HEK293 (cell line): Measurements from ENCODE around the gene EVA1C.

ENCODE experiments used
- CTCF ChIA-PET: fragments of 350-600 bp; formaldehyde crosslinking; extraction: SDS; loops from one replicate; lab custom pipeline; 2021; ENCODE audit warnings: antibody characterized with exemption; lab: Yijun Ruan, JAX
- POLR2A ChIA-PET: fragments of 300-600 bp; formaldehyde crosslinking; extraction: SDS; loops from one replicate; lab custom pipeline; 2020; ENCODE audit warnings: antibody characterized with exemption, inconsistent platforms; lab: Yijun Ruan, JAX
- H3K27ac ChIP-seq: fragments of 200-500 bp; sonication (Bioruptor generic); 2 replicates; pipeline ENCODE4 v1.5.1; 2014; ENCODE audit warnings: low read depth, low read length, control low read depth, inconsistent platforms; ENCODE audit errors: extremely low read depth
- H3K36me3 ChIP-seq, 2 experiments: fragments of 200-500 bp in 1 of 2; sonication (Bioruptor generic) in 1 of 2; 1 replicate in 1 of 2; 2 replicates in 1 of 2; pipeline ENCODE4 v1.5.1; 2014 to 2017; ENCODE audit warnings: inconsistent platforms in 2 of 2, low read length in 2 of 2; ENCODE audit not compliant: control insufficient read depth in 2 of 2, insufficient read depth in 1 of 2
- H3K4me1 ChIP-seq: fragments of 200-500 bp; sonication (Bioruptor generic); 2 replicates; pipeline ENCODE4 v1.5.1; 2014; ENCODE audit warnings: mild to moderate bottlenecking, low read length, inconsistent platforms; ENCODE audit not compliant: control insufficient read depth, insufficient read depth
- H3K4me3 ChIP-seq: 2 replicates; pipeline ENCODE4 v1.5.1; 2011; ENCODE audit warnings: low read depth, mild to moderate bottlenecking, control low read depth, low read length, moderate library complexity
- H3K9me3 ChIP-seq: fragments of 200-500 bp; sonication (Bioruptor generic); 2 replicates; pipeline ENCODE4 v1.5.1; 2014; ENCODE audit warnings: low read depth, low read length, inconsistent platforms; ENCODE audit not compliant: control insufficient read depth, insufficient read depth
- EGR2 ChIP-seq: fragments of 450-650 bp; formaldehyde crosslinking; IDR thresholded peaks from 2 replicates; pipeline ENCODE4 v1.5.1; 2016; ENCODE audit warnings: low read depth, missing biosample characterization, missing genetic modification characterization
- ZBTB17 ChIP-seq: fragments of 450-650 bp; formaldehyde crosslinking; IDR thresholded peaks from 2 replicates; pipeline ENCODE4 v1.5.1; 2016; ENCODE audit warnings: missing biosample characterization, missing genetic modification characterization
- ZFHX2 ChIP-seq: fragments of 450-650 bp; formaldehyde crosslinking; conservative IDR thresholded peaks from 2 replicates; pipeline ENCODE4 v1.5.1; 2016; ENCODE audit warnings: missing biosample characterization, missing genetic modification characterization
- ZNF114 ChIP-seq: fragments of 450-650 bp; formaldehyde crosslinking; IDR thresholded peaks from 2 replicates; pipeline ENCODE4 v1.5.0; 2017; ENCODE audit warnings: missing biosample characterization, missing genetic modification characterization
- ZNF146 ChIP-seq: fragments of 450-650 bp; formaldehyde crosslinking; IDR thresholded peaks from 2 replicates; pipeline ENCODE4 v1.5.1; 2016; ENCODE audit warnings: missing biosample characterization, missing genetic modification characterization
- ZNF239 ChIP-seq: fragments of 450-650 bp; formaldehyde crosslinking; IDR thresholded peaks from 2 replicates; pipeline ENCODE4 v1.5.1; 2016; ENCODE audit warnings: missing biosample characterization, missing genetic modification characterization
- ZNF324 ChIP-seq: fragments of 450-650 bp; formaldehyde crosslinking; IDR thresholded peaks from 2 replicates; pipeline ENCODE4 v1.5.1; 2016; ENCODE audit warnings: missing biosample characterization, missing genetic modification characterization
- ZNF544 ChIP-seq: fragments of 450-650 bp; formaldehyde crosslinking; IDR thresholded peaks from 2 replicates; pipeline ENCODE4 v1.5.0; 2017; ENCODE audit warnings: missing biosample characterization, missing genetic modification characterization
- ZNF548 ChIP-seq: fragments of 450-650 bp; formaldehyde crosslinking; IDR thresholded peaks from 2 replicates; pipeline ENCODE4 v1.5.1; 2016; ENCODE audit warnings: missing biosample characterization, missing genetic modification characterization
- ZNF623 ChIP-seq: fragments of 450-650 bp; formaldehyde crosslinking; IDR thresholded peaks from 2 replicates; pipeline ENCODE4 v1.5.1; 2016; ENCODE audit warnings: missing biosample characterization, missing genetic modification characterization
- ZNF626 ChIP-seq: fragments of 450-650 bp; sonication (Bioruptor Pico); formaldehyde crosslinking; IDR thresholded peaks from 2 replicates; pipeline ENCODE4 v1.5.1; 2018; ENCODE audit warnings: missing biosample characterization, missing genetic modification characterization, inconsistent platforms
- ZNF629 ChIP-seq: fragments of 450-650 bp; formaldehyde crosslinking; IDR thresholded peaks from 2 replicates; pipeline ENCODE4 v1.5.1; 2017; ENCODE audit warnings: missing biosample characterization, missing genetic modification characterization
- ZNF785 ChIP-seq: fragments of 450-650 bp; formaldehyde crosslinking; IDR thresholded peaks from 2 replicates; pipeline ENCODE4 v1.5.1; 2016; ENCODE audit warnings: missing biosample characterization, missing genetic modification characterization
- ZNF791 ChIP-seq: fragments of 450-650 bp; formaldehyde crosslinking; IDR thresholded peaks from 2 replicates; pipeline ENCODE4 v1.5.1; 2016; ENCODE audit warnings: missing biosample characterization, missing genetic modification characterization
- ZNF837 ChIP-seq: fragments of 450-650 bp; formaldehyde crosslinking; IDR thresholded peaks from 2 replicates; pipeline ENCODE4 v1.5.1; 2016; ENCODE audit warnings: missing biosample characterization, missing genetic modification characterization
- TF ChIP-seq, protein P1 (sequence below): fragments of 450-650 bp; formaldehyde crosslinking; conservative IDR thresholded peaks from 2 replicates; pipeline ENCODE4 v1.5.1; 2016; ENCODE audit warnings: low read depth, missing biosample characterization, missing genetic modification characterization
- TF ChIP-seq, protein P2 (sequence below): fragments of 450-650 bp; formaldehyde crosslinking; IDR thresholded peaks from 2 replicates; pipeline ENCODE4 v1.5.1; 2016; ENCODE audit warnings: missing biosample characterization, missing genetic modification characterization
- TF ChIP-seq, protein P3 (sequence below): fragments of 450-650 bp; formaldehyde crosslinking; IDR thresholded peaks from 2 replicates; pipeline ENCODE4 v1.5.1; 2016; ENCODE audit warnings: missing biosample characterization, missing genetic modification characterization
- TF ChIP-seq, protein P4 (sequence below): fragments of 450-650 bp; formaldehyde crosslinking; IDR thresholded peaks from 2 replicates; pipeline ENCODE4 v1.5.1; 2016; ENCODE audit warnings: missing biosample characterization, missing genetic modification characterization

EVA1C gene

DNA sequence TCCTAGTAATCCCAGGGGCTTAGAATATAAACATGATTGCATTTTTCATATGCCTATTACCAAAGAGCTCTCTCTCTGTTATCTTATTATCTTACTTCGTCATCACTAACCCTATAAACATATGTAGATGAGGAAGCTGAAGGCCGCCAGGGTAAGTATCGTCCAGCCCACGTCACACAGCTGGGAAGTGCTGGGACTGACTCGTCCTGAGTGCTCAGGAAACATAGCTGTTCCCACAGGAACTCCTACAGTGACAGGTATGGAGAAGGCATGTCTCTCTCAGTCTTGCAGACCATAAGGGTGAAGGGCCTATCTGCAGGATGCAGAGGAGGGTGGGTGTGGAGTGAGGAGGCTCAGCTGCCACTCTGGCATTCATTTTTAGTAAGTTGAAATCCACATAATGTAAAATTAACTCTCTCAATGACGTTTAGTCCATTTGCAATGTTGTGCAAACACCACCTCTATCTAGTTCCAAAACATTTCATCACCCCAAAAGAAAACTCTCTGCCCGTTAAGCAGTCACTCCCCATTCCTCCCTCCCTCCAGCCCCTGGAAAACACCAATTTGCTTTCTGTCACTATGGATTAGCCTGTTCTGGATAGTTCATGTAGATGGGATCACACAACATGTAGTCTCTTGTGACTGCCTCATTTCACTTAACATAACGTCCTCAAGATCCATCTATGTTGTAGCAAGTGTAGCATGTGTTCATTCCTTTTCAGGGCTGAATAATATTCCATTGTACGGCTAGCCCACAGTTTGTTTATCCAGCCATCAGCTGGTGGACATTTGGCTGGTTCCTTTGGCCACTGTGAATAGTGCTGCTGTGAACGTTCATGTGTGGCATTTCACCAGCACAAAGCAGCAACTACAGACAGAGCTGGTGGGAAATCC, 104.5 kb downstream of the EVA1C start:
- Histone ChIP-seq H3K36me3 (no peaks in the 10 kb centered on the region), H3K4me1 (no peaks in the 10 kb centered on the region), H3K4me3 (no peak overlapping the region), H3K27ac (no peak overlapping the region), H3K9me3 (no peaks in the 10 kb centered on the region)
- TF ChIP-seq ZNF114 (tag by site-specific recombination) (no peak), ZNF548 (tag by site-specific recombination) (peak; percentile 23; the same call in 1 of the 2 replicates), ZNF146 (tag by site-specific recombination) (peak; percentile 100), ZNF239 (no peak), ZFHX2 (tag by site-specific recombination) (0 out of 2 replicates have a peak, but pooled peaks have one; percentile 10), ZNF544 (tag by site-specific recombination) (no peak), ZNF324 (no peak), ZNF626 (tag by site-specific recombination) (no peak), ZBTB17 (tag by site-specific recombination) (0 out of 2 replicates have a peak, but pooled peaks have one; percentile 31), EGR2 (tag by site-specific recombination) (0 out of 2 replicates have a peak, but pooled peaks have one; percentile 31), ZNF629 (tag by site-specific recombination) (peak; percentile 76), ZNF791 (tag by site-specific recombination) (no peak), ZNF623 (no peak), ZNF837 (tag by site-specific recombination) (no peak), ZNF785 (tag by site-specific recombination) (no peak)
- TF ChIP-seq, protein P1, sequence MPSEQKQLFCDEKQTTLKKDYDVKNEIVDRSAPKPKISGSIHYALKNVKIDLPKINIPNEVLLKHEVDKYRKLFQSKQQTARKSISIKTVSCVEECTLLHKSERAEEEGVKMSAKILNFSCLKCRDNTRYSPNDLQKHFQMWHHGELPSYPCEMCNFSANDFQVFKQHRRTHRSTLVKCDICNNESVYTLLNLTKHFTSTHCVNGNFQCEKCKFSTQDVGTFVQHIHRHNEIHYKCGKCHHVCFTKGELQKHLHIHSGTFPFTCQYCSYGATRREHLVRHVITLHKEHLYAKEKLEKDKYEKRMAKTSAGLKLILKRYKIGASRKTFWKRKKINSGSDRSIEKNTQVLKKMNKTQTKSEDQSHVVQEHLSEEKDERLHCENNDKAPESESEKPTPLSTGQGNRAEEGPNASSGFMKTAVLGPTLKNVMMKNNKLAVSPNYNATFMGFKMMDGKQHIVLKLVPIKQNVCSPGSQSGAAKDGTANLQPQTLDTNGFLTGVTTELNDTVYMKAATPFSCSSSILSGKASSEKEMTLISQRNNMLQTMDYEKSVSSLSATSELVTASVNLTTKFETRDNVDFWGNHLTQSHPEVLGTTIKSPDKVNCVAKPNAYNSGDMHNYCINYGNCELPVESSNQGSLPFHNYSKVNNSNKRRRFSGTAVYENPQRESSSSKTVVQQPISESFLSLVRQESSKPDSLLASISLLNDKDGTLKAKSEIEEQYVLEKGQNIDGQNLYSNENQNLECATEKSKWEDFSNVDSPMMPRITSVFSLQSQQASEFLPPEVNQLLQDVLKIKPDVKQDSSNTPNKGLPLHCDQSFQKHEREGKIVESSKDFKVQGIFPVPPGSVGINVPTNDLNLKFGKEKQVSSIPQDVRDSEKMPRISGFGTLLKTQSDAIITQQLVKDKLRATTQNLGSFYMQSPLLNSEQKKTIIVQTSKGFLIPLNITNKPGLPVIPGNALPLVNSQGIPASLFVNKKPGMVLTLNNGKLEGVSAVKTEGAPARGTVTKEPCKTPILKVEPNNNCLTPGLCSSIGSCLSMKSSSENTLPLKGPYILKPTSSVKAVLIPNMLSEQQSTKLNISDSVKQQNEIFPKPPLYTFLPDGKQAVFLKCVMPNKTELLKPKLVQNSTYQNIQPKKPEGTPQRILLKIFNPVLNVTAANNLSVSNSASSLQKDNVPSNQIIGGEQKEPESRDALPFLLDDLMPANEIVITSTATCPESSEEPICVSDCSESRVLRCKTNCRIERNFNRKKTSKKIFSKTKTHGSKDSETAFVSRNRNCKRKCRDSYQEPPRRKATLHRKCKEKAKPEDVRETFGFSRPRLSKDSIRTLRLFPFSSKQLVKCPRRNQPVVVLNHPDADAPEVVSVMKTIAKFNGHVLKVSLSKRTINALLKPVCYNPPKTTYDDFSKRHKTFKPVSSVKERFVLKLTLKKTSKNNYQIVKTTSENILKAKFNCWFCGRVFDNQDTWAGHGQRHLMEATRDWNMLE (tag by site-specific recombination), result no peak
- TF ChIP-seq, protein P2, sequence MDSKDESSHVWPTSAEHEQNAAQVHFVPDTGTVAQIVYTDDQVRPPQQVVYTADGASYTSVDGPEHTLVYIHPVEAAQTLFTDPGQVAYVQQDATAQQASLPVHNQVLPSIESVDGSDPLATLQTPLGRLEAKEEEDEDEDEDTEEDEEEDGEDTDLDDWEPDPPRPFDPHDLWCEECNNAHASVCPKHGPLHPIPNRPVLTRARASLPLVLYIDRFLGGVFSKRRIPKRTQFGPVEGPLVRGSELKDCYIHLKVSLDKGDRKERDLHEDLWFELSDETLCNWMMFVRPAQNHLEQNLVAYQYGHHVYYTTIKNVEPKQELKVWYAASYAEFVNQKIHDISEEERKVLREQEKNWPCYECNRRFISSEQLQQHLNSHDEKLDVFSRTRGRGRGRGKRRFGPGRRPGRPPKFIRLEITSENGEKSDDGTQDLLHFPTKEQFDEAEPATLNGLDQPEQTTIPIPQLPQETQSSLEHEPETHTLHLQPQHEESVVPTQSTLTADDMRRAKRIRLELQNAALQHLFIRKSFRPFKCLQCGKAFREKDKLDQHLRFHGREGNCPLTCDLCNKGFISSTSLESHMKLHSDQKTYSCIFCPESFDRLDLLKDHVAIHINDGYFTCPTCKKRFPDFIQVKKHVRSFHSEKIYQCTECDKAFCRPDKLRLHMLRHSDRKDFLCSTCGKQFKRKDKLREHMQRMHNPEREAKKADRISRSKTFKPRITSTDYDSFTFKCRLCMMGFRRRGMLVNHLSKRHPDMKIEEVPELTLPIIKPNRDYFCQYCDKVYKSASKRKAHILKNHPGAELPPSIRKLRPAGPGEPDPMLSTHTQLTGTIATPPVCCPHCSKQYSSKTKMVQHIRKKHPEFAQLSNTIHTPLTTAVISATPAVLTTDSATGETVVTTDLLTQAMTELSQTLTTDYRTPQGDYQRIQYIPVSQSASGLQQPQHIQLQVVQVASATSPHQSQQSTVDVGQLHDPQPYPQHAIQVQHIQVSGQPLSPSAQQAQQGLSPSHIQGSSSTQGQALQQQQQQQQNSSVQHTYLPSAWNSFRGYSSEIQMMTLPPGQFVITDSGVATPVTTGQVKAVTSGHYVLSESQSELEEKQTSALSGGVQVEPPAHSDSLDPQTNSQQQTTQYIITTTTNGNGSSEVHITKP (tag by site-specific recombination), result no peak
- TF ChIP-seq, protein P3, sequence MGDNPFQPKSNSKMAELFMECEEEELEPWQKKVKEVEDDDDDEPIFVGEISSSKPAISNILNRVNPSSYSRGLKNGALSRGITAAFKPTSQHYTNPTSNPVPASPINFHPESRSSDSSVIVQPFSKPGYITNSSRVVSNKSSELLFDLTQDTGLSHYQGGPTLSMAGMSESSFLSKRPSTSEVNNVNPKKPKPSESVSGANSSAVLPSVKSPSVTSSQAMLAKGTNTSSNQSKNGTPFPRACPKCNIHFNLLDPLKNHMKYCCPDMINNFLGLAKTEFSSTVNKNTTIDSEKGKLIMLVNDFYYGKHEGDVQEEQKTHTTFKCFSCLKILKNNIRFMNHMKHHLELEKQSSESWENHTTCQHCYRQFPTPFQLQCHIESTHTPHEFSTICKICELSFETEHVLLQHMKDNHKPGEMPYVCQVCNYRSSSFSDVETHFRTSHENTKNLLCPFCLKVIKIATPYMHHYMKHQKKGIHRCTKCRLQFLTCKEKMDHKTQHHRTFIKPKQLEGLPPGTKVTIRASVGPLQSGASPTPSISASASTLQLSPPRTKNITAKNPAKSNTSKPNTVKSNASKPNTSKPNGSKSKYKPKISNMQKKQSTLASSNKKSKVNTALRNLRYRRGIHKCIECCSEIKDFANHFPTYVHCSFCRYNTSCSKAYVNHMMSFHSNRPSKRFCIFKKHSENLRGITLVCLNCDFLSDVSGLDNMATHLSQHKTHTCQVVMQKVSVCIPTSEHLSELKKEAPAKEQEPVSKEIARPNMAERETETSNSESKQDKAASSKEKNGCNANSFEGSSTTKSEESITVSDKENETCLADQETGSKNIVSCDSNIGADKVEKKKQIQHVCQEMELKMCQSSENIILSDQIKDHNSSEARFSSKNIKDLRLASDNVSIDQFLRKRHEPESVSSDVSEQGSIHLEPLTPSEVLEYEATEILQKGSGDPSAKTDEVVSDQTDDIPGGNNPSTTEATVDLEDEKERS, result 0 out of 2 replicates have a peak, but pooled peaks have one; percentile 41
- TF ChIP-seq, protein P4, sequence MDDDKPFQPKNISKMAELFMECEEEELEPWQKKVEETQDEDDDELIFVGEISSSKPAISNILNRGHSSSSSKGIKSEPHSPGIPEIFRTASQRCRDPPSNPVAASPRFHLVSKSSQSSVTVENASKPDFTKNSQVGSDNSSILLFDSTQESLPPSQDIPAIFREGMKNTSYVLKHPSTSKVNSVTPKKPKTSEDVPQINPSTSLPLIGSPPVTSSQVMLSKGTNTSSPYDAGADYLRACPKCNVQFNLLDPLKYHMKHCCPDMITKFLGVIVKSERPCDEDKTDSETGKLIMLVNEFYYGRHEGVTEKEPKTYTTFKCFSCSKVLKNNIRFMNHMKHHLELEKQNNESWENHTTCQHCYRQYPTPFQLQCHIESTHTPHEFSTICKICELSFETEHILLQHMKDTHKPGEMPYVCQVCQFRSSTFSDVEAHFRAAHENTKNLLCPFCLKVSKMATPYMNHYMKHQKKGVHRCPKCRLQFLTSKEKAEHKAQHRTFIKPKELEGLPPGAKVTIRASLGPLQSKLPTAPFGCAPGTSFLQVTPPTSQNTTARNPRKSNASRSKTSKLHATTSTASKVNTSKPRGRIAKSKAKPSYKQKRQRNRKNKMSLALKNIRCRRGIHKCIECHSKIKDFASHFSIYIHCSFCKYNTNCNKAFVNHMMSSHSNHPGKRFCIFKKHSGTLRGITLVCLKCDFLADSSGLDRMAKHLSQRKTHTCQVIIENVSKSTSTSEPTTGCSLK (tag by site-specific recombination), result no peak
- ChIA-PET CTCF (no interaction called here), POLR2A (no interaction called here)
